Measurements from ENCODE around the gene AGAP1. TPM values are rescaled to one million over a fixed set of nuclear protein-coding genes. Genes with fewer than 3 reads are reported as not detected.

The AGAP1 gene
- total RNA-seq, 2 donors from 2014 or later, result 19.1 to 20.8 TPM

DNA sequence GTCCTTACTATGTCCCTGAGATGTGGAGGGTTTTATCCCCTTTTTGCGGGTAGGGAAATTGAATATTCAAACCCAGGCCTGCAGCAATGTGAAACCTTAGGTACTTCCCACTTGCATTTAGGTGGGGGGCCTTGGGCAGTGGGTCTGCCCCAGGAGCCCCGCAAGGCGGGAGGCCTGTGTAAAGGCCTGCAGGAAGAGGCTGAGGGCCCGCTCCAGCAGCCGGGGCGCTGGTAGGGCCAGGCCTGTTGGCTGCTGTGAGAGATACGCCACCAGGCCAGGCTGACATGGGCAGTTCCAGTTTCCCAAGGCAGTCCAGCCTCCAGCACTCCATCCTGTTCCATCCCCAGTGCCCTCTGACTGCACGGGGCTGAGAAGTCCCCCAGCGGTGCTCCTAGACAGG, 610.1 kb downstream of the AGAP1 start:
- TF ChIP-seq CTCF (IDR thresholded peaks at IDR 0.05), result no peak
- H3K27ac ChIP-seq, result no peak overlapping the region
- H3K27me3 ChIP-seq (replicated peaks; ENCODE audit: insufficient read depth), result no peaks in the 10 kb centered on the region
- H3K9me3 ChIP-seq, result no peaks in the 10 kb centered on the region
- no peak overlapping the region for H3K4me3 ChIP-seq
- no peak for ATAC-seq (ENCODE audit: insufficient number of reproducible peaks, low FRiP score, low read depth)
- no peak for DNase-seq (ENCODE audit: low spot score)
- no peaks in the 10 kb centered on the region for H3K4me1 ChIP-seq (ENCODE audit: control insufficient read depth in 1 of 2, low read depth in 2 of 2)
- H3K36me3 ChIP-seq, result no peaks in the 10 kb centered on the region

GRCh38 chr2:236105955-236106607, 612.2 kb downstream of the AGAP1 start:
- Histone ChIP-seq H3K9me3 (no peaks in the 10 kb centered on the region), H3K36me3 (no peaks in the 10 kb centered on the region), H3K27ac (no peak overlapping the region), H3K4me1 (ENCODE audit: control insufficient read depth in 1 of 2, low read depth in 2 of 2) (no peaks in the 10 kb centered on the region), H3K4me3 (no peak overlapping the region), H3K27me3 (replicated peaks; ENCODE audit: insufficient read depth) (no peaks in the 10 kb centered on the region)
- no peak for TF ChIP-seq CTCF (IDR thresholded peaks at IDR 0.05)
- DNase-seq (ENCODE audit: low spot score) (no peak), ATAC-seq (ENCODE audit: insufficient number of reproducible peaks, low FRiP score, low read depth) (no peak)

DNA sequence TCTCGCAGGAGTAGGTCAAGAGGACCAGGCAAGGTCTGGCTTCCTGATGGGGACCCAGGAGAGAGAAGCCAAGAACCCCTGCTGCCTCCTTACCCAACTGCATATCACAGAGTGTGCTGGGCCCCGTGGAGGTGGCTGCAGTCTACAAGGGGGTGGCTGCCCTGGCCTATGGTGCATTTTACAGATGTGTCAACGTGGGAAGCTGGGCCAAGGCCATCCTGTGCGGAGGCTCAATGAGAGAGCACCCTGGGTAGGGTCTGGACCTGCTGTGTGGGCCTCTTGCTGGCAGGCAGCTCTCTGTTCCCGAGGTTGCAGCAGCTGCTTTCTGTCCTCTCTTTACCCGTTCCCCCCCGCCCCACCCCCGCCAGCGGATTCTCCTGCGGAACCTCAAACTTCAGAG, 612.9 kb downstream of the AGAP1 start:
- Histone ChIP-seq H3K4me3 (no peak overlapping the region), H3K36me3 (no peaks in the 10 kb centered on the region), H3K27me3 (replicated peaks; ENCODE audit: insufficient read depth) (no peaks in the 10 kb centered on the region), H3K27ac (no peak overlapping the region), H3K9me3 (no peaks in the 10 kb centered on the region), H3K4me1 (ENCODE audit: control insufficient read depth in 1 of 2, low read depth in 2 of 2) (no peaks in the 10 kb centered on the region)
- TF ChIP-seq CTCF (IDR thresholded peaks at IDR 0.05), result no peak
- ATAC-seq (ENCODE audit: insufficient number of reproducible peaks, low FRiP score, low read depth) (no peak), DNase-seq (ENCODE audit: low spot score) (no peak)

GRCh38 chr2:236107536-236107935, 613.7 kb downstream of the AGAP1 start:
- Histone ChIP-seq H3K4me1 (ENCODE audit: control insufficient read depth in 1 of 2, low read depth in 2 of 2) (no peaks in the 10 kb centered on the region), H3K27ac (no peak overlapping the region), H3K4me3 (no peak overlapping the region), H3K36me3 (no peaks in the 10 kb centered on the region), H3K27me3 (replicated peaks; ENCODE audit: insufficient read depth) (no peaks in the 10 kb centered on the region), H3K9me3 (no peaks in the 10 kb centered on the region)
- ATAC-seq (ENCODE audit: insufficient number of reproducible peaks, low FRiP score, low read depth), result no peak
- no peak for TF ChIP-seq CTCF (IDR thresholded peaks at IDR 0.05)
- DNase-seq (ENCODE audit: low spot score), result no peak

- Histone ChIP-seq H3K36me3 (no peaks in the 10 kb centered on the region), H3K4me1 (ENCODE audit: control insufficient read depth in 1 of 2, low read depth in 2 of 2) (no peaks in the 10 kb centered on the region), H3K4me3 (no peak overlapping the region), H3K27ac (no peak overlapping the region), H3K9me3 (no peaks in the 10 kb centered on the region), H3K27me3 (replicated peaks; ENCODE audit: insufficient read depth) (no peaks in the 10 kb centered on the region)
- DNase-seq (ENCODE audit: low spot score) (no peak), ATAC-seq (ENCODE audit: insufficient number of reproducible peaks, low FRiP score, low read depth) (no peak)
- no peak for TF ChIP-seq CTCF (IDR thresholded peaks at IDR 0.05)
Measured at GRCh38 chr2:236107942-236108625, 614.2 kb downstream of the AGAP1 start.

Measured in thoracic aorta (tissue), 2 donors.